ENCODE results near the gene SAAL1. TPM values are rescaled to one million over a fixed set of nuclear protein-coding genes. Genes with fewer than 3 reads are reported as not detected.

The SAAL1 gene
- total RNA-seq, 1 experiment from 2014 or later: 19.5 TPM

DNA sequence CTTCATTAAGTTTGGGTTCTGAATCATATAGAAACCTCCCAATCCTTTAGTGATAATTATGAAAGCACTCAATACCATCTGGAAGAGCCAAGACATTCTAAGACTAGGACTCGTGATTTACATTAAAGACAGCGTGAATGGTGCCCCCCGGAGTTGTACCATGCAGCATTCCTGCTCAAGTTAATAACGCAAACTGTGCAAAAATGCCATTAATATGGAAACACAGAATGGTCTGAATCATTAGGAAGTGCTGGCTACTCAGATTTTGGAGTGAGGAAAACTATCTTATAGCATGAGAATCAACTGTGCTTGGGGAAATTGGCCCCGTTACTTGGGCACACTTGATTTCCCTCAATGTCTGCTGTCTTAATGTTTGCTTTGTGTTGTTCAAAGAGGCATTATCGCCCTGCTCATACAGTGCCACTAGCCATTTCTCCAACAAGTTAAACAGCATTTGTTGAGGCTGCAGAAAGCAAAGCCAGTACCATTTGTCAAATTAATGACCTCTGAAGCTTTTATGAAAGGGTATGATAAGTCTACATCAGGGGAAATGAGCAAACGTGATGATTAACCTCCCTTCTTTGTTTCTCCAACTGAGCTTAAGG, 41.3 kb downstream of the SAAL1 start:
- TF ChIP-seq TCF7L2 (IDR thresholded peaks at IDR 0.05; ENCODE audit: low read depth, low read length): no peak
- TF ChIP-seq, protein P1, sequence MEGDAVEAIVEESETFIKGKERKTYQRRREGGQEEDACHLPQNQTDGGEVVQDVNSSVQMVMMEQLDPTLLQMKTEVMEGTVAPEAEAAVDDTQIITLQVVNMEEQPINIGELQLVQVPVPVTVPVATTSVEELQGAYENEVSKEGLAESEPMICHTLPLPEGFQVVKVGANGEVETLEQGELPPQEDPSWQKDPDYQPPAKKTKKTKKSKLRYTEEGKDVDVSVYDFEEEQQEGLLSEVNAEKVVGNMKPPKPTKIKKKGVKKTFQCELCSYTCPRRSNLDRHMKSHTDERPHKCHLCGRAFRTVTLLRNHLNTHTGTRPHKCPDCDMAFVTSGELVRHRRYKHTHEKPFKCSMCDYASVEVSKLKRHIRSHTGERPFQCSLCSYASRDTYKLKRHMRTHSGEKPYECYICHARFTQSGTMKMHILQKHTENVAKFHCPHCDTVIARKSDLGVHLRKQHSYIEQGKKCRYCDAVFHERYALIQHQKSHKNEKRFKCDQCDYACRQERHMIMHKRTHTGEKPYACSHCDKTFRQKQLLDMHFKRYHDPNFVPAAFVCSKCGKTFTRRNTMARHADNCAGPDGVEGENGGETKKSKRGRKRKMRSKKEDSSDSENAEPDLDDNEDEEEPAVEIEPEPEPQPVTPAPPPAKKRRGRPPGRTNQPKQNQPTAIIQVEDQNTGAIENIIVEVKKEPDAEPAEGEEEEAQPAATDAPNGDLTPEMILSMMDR (IDR thresholded peaks at IDR 0.05): no peak
- TF ChIP-seq, protein P2, sequence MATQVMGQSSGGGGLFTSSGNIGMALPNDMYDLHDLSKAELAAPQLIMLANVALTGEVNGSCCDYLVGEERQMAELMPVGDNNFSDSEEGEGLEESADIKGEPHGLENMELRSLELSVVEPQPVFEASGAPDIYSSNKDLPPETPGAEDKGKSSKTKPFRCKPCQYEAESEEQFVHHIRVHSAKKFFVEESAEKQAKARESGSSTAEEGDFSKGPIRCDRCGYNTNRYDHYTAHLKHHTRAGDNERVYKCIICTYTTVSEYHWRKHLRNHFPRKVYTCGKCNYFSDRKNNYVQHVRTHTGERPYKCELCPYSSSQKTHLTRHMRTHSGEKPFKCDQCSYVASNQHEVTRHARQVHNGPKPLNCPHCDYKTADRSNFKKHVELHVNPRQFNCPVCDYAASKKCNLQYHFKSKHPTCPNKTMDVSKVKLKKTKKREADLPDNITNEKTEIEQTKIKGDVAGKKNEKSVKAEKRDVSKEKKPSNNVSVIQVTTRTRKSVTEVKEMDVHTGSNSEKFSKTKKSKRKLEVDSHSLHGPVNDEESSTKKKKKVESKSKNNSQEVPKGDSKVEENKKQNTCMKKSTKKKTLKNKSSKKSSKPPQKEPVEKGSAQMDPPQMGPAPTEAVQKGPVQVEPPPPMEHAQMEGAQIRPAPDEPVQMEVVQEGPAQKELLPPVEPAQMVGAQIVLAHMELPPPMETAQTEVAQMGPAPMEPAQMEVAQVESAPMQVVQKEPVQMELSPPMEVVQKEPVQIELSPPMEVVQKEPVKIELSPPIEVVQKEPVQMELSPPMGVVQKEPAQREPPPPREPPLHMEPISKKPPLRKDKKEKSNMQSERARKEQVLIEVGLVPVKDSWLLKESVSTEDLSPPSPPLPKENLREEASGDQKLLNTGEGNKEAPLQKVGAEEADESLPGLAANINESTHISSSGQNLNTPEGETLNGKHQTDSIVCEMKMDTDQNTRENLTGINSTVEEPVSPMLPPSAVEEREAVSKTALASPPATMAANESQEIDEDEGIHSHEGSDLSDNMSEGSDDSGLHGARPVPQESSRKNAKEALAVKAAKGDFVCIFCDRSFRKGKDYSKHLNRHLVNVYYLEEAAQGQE (IDR thresholded peaks at IDR 0.05; ENCODE audit: insufficient read depth in 1 of 2, low read depth in 2 of 2, low read length in 1 of 2): no peak
- no peak for TF ChIP-seq SIN3A (IDR thresholded peaks at IDR 0.05; ENCODE audit: borderline replicate concordance, insufficient read depth, low read depth, low read length)
- TF ChIP-seq POLR2AphosphoS5 (IDR thresholded peaks at IDR 0.05; ENCODE audit: low read depth, low read length): no peak
- CTCF ChIA-PET: no interaction called here
- H3K36me3 ChIP-seq (ENCODE audit: control insufficient read depth, insufficient read depth, low read length): no peaks in the 10 kb centered on the region
- H3K9me3 ChIP-seq (ENCODE audit: control insufficient read depth, insufficient read depth, low read depth, low read length): no peaks in the 10 kb centered on the region
- in situ Hi-C loops (cut with HindIII; ENCODE audit: low pct_unique_long_range_greater_than_20kb, low sequenced_read_pairs) (no loop called here), intact Hi-C loops (cut with micrococcal nuclease; ENCODE audit: unreplicated experiment) (no loop called here)
- H3K4me3 ChIP-seq (ENCODE audit: low read depth in 2 of 2, low read length in 2 of 2): no peak overlapping the region
- no TSS peak for BruUV-seq (replicated peaks)
- DNase-seq (ENCODE audit: low read depth, low spot score) (no peak), ATAC-seq (no peak)
- H3K27me3 ChIP-seq (ENCODE audit: control insufficient read depth, insufficient read depth, low read length): no peaks in the 10 kb centered on the region
- no peak overlapping the region for H3K27ac ChIP-seq (ENCODE audit: low read length)
- no peaks in the 10 kb centered on the region for H3K4me1 ChIP-seq (ENCODE audit: control insufficient read depth, insufficient read depth, low read length)
- POLR2A ChIA-PET: no interaction called here

DNA sequence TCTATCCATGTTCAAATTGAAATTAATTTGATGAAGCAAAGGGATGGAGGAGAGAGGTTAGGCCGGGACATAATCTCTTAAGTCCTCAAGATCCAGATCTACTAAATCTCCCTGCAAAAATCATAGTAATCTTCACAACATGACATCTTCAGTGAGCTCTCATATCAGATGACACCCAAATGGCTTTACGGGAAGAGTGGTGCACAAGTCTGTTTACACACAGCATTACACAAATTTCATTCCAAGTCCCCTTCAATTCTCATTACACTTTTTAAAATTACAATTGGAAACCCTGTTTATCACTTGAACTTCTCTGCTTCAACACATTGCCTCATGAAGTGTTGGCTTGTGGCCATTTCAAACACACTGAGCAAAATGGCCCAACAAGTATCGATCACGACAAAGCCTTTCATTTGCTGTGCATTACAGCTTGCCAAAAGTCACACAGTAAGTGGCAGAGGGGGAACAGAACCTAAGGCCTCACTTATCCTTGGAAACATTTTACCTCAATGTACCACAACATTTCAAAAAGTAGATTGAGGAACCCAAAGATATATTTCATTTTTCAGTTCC, 41.9 kb downstream of the SAAL1 start:
- ATAC-seq (no peak), DNase-seq (ENCODE audit: low read depth, low spot score) (no peak)
- TF ChIP-seq, protein P2 (IDR thresholded peaks at IDR 0.05; ENCODE audit: insufficient read depth in 1 of 2, low read depth in 2 of 2, low read length in 1 of 2): no peak
- no peak for TF ChIP-seq TCF7L2 (IDR thresholded peaks at IDR 0.05; ENCODE audit: low read depth, low read length)
- TF ChIP-seq, protein P1 (IDR thresholded peaks at IDR 0.05): no peak
- TF ChIP-seq SIN3A (IDR thresholded peaks at IDR 0.05; ENCODE audit: borderline replicate concordance, insufficient read depth, low read depth, low read length): no peak
- TF ChIP-seq POLR2AphosphoS5 (IDR thresholded peaks at IDR 0.05; ENCODE audit: low read depth, low read length): no peak
- H3K27ac ChIP-seq (ENCODE audit: low read length): no peak overlapping the region
- H3K9me3 ChIP-seq (ENCODE audit: control insufficient read depth, insufficient read depth, low read depth, low read length): no peaks in the 10 kb centered on the region
- H3K4me3 ChIP-seq (ENCODE audit: low read depth in 2 of 2, low read length in 2 of 2): no peak overlapping the region
- no peaks in the 10 kb centered on the region for H3K36me3 ChIP-seq (ENCODE audit: control insufficient read depth, insufficient read depth, low read length)
- no TSS peak for BruUV-seq (replicated peaks)
- intact Hi-C loops (cut with micrococcal nuclease; ENCODE audit: unreplicated experiment): no loop called here
- ChIA-PET POLR2A (no interaction called here), CTCF (no interaction called here)
- in situ Hi-C loops (cut with HindIII; ENCODE audit: low pct_unique_long_range_greater_than_20kb, low sequenced_read_pairs): no loop called here
- no peaks in the 10 kb centered on the region for H3K4me1 ChIP-seq (ENCODE audit: control insufficient read depth, insufficient read depth, low read length)
- H3K27me3 ChIP-seq (ENCODE audit: control insufficient read depth, insufficient read depth, low read length): no peaks in the 10 kb centered on the region

Measured in Panc1 (cell line).